HepG2 (cell line): ENCODE results near the gene STARD10. TPM values are rescaled to one million over a fixed set of nuclear protein-coding genes. Genes with fewer than 3 reads are reported as not detected.

Experiments used
- ARID2 ChIP-seq: sonication (generic); formaldehyde crosslinking; IDR thresholded peaks from 2 replicates; pipeline ENCODE4 v1.8.1; 2022; ENCODE audit warnings: mild to moderate bottlenecking, missing genetic modification reagents, borderline replicate concordance
- HNF1B ChIP-seq: sonication (generic); formaldehyde crosslinking; IDR thresholded peaks from 2 replicates; pipeline ENCODE4 v1.5.1; 2020; ENCODE audit warnings: mild to moderate bottlenecking, moderate library complexity, missing genetic modification reagents
- KAT2B ChIP-seq: fragments of 150-350 bp; IDR thresholded peaks from 2 replicates; pipeline ENCODE4 v1.6.1; 2014; ENCODE audit warnings: low read depth, low read length, borderline replicate concordance
- PAX8 ChIP-seq: sonication (generic); formaldehyde crosslinking; IDR thresholded peaks from 2 replicates; pipeline ENCODE4 v1.8.0; 2022; ENCODE audit warnings: mild to moderate bottlenecking, missing genetic modification reagents, borderline replicate concordance
- PCBP1 ChIP-seq: fragments of 200-400 bp; formaldehyde crosslinking; IDR thresholded peaks from 2 replicates; pipeline ENCODE4 v1.6.1; 2017; ENCODE audit warnings: mild to moderate bottlenecking, low read depth, low read length, borderline replicate concordance
- PHF5A ChIP-seq: IDR thresholded peaks from one replicate; pipeline ENCODE4 v1.6.1; 2018; ENCODE audit warnings: low read depth, missing genetic modification reagents; ENCODE audit not compliant: unreplicated experiment
- TCF12 ChIP-seq, 2 experiments: fragments of 450-650 bp in 1 of 2; sonication (generic) in 1 of 2; formaldehyde crosslinking in 1 of 2; IDR thresholded peaks; 2 replicates each; pipeline versions ENCODE4 v1.6.1 to v1.8.0; 2017 to 2022; ENCODE audit warnings: antibody characterized with exemption in 1 of 2, mild to moderate bottlenecking in 1 of 2, missing genetic modification reagents in 1 of 2, moderate library complexity in 1 of 2
- TFDP1 ChIP-seq: IDR thresholded peaks from 2 replicates; pipeline ENCODE4 v1.6.1; 2016; ENCODE audit warnings: missing compliant biosample characterization, missing genetic modification reagents, borderline replicate concordance
- ZNF383 ChIP-seq: sonication (generic); formaldehyde crosslinking; IDR thresholded peaks from 2 replicates; pipeline ENCODE4 v1.4.0; 2020; ENCODE audit warnings: missing genetic modification reagents, mild to moderate bottlenecking, borderline replicate concordance
- ZNF468 ChIP-seq: sonication (generic); formaldehyde crosslinking; IDR thresholded peaks from 2 replicates; pipeline ENCODE4 v1.8.0; 2022; ENCODE audit warnings: mild to moderate bottlenecking, moderate library complexity, missing genetic modification reagents
- ZNF513 ChIP-seq: sonication (generic); formaldehyde crosslinking; conservative IDR thresholded peaks from 2 replicates; pipeline ENCODE4 v1.5.0; 2020; ENCODE audit warnings: missing genetic modification reagents
- ZNF563 ChIP-seq: sonication (generic); formaldehyde crosslinking; IDR thresholded peaks from 2 replicates; pipeline ENCODE4 v1.8.0; 2022; ENCODE audit warnings: mild to moderate bottlenecking, moderate library complexity, missing genetic modification reagents
- ZNF772 ChIP-seq: sonication (generic); formaldehyde crosslinking; IDR thresholded peaks from 2 replicates; pipeline ENCODE4 v1.5.0; 2020; ENCODE audit warnings: mild to moderate bottlenecking, missing genetic modification reagents
- ZNF773 ChIP-seq: sonication (generic); formaldehyde crosslinking; IDR thresholded peaks from 2 replicates; pipeline ENCODE4 v1.4.0; 2020; ENCODE audit warnings: missing genetic modification reagents, borderline replicate concordance
- ZNF883 ChIP-seq: sonication (generic); formaldehyde crosslinking; IDR thresholded peaks from 2 replicates; pipeline ENCODE4 v1.5.1; 2020; ENCODE audit warnings: mild to moderate bottlenecking, missing genetic modification reagents; ENCODE audit errors: not compliant biosample characterization
- polyA plus RNA-seq, 8 experiments: library from polyadenylated mRNA; depleted of rRNA in 3 of 8; stranded (reverse) in 7 of 8; unstranded in 1 of 8; fragments of >200 nt; fragmentation: Illumina TruSeq in 4 of 8; extraction: Trizol in 4 of 8; gene quantifications; 2 replicates each; pipeline versions ENCODE4 v1.2.1 to v1.2.3, GENCODE V29; 2011 to 2016; ENCODE audit warnings: low read depth in 4 of 8, missing spikeins in 1 of 8, mixed read lengths in 1 of 8; ENCODE audit not compliant: insufficient read depth in 1 of 8
- total RNA-seq, 5 experiments: library from RNA; depleted of rRNA; stranded (reverse); fragments of >200 nt; fragmentation: Illumina TruSeq; extraction: Trizol; gene quantifications; 2 replicates each; pipeline ENCODE4 v1.2.3, GENCODE V29; 2016; ENCODE audit warnings: low read depth in 1 of 5
- TF ChIP-seq, protein P1 (sequence below): IDR thresholded peaks from 2 replicates; pipeline ENCODE4 v1.6.1; 2012; ENCODE audit warnings: low read length, improper control_type of control experiment

The STARD10 gene
- total and polyA plus RNA-seq, 2 of the 13 experiments (the other 11 are each of a cell fraction or from before 2014, with no cell fraction given) = 260 to 341 TPM

- TF ChIP-seq ZNF563 (CRISPR knock-in tag) (no peak), ZNF468 (CRISPR knock-in tag) (no peak), ZNF883 (no peak), KAT2B (no peak), TFDP1 (peak; percentile 21; the same call in 1 of the 2 replicates), ZNF772 (CRISPR knock-in tag) (peak; percentile 30; the same call in 1 of the 2 replicates), PAX8 (CRISPR knock-in tag) (no peak), ZNF773 (CRISPR knock-in tag) (no peak), PCBP1 (no peak), PHF5A (CRISPR knock-in tag) (no peak), ARID2 (CRISPR knock-in tag) (0 out of 2 replicates have a peak, but pooled peaks have one; percentile 64), TCF12 (IDR thresholded peaks at IDR 0.05) (no peak), TCF12 (CRISPR knock-in tag; IDR thresholded peaks at IDR 0.05) (peak; percentile 53; the same call in 1 of the 2 replicates), ZNF383 (CRISPR knock-in tag) (no peak), ZNF513 (CRISPR knock-in tag) (no peak), HNF1B (peak; percentile 31; the same call in 1 of the 2 replicates)
- TF ChIP-seq, protein P1, sequence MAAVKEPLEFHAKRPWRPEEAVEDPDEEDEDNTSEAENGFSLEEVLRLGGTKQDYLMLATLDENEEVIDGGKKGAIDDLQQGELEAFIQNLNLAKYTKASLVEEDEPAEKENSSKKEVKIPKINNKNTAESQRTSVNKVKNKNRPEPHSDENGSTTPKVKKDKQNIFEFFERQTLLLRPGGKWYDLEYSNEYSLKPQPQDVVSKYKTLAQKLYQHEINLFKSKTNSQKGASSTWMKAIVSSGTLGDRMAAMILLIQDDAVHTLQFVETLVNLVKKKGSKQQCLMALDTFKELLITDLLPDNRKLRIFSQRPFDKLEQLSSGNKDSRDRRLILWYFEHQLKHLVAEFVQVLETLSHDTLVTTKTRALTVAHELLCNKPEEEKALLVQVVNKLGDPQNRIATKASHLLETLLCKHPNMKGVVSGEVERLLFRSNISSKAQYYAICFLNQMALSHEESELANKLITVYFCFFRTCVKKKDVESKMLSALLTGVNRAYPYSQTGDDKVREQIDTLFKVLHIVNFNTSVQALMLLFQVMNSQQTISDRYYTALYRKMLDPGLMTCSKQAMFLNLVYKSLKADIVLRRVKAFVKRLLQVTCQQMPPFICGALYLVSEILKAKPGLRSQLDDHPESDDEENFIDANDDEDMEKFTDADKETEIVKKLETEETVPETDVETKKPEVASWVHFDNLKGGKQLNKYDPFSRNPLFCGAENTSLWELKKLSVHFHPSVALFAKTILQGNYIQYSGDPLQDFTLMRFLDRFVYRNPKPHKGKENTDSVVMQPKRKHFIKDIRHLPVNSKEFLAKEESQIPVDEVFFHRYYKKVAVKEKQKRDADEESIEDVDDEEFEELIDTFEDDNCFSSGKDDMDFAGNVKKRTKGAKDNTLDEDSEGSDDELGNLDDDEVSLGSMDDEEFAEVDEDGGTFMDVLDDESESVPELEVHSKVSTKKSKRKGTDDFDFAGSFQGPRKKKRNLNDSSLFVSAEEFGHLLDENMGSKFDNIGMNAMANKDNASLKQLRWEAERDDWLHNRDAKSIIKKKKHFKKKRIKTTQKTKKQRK = no peak
Observed at GRCh38 chr11:72786305-72787215, 7.3 kb downstream of the STARD10 start (continued).
